Endothelial cell of umbilical vein (primary cell): Measurements from ENCODE around the gene BCAS4. TPM values are rescaled to one million over a fixed set of nuclear protein-coding genes. Genes with fewer than 3 reads are reported as not detected.

Experiments used
- BruUV-seq: library from RNA; stranded (reverse); fragments of 400-500 nt; replicated peaks from 2 replicates; lab custom pipeline; 2021; lab: Mats Ljungman, UMichigan
- CTCF ChIA-PET: fragments of 300-600, 350-600 bp; sonication (Branson Sonifier 250); formaldehyde crosslinking; loops from one replicate; lab custom pipeline; 2021; ENCODE audit warnings: antibody characterized with exemption, inconsistent platforms; lab: Charles Lee
- POLR2A ChIA-PET: fragments of 300-600, 350-600 bp; sonication (Branson Sonifier 250); formaldehyde crosslinking; loops from one replicate; lab custom pipeline; 2021; ENCODE audit warnings: antibody characterized with exemption, inconsistent platforms; lab: Charles Lee
- DNase-seq: peaks from one replicate; pipeline ENCODE4 v3.0.0-alpha.2; 2011; ENCODE audit warnings: low read depth, low spot score
- FAIRE-seq: peaks from 2 replicates; lab custom pipeline; 2011; peaks lifted over from hg19 to GRCh38; lab: Jason Lieb, UNC
- H2AFZ ChIP-seq: 2 replicates; pipeline ENCODE4 v1.6.0; 2012; ENCODE audit warnings: low read depth, low read length, control low read depth, inconsistent platforms
- H3K27ac ChIP-seq: 2 replicates; pipeline ENCODE4 v1.5.1; 2011; ENCODE audit warnings: low read depth, mild to moderate bottlenecking, control low read depth, low read length, moderate library complexity; ENCODE audit not compliant: insufficient read depth
- H3K27me3 ChIP-seq, 2 experiments: 2 replicates each; pipeline versions ENCODE4 v1.6.0 to v1.6.1; 2011; ENCODE audit warnings: low read length in 2 of 2, mixed read lengths in 1 of 2; ENCODE audit not compliant: control insufficient read depth in 2 of 2, insufficient read depth in 2 of 2
- H3K36me3 ChIP-seq, 2 experiments: 2 replicates in 1 of 2; 3 replicates in 1 of 2; pipeline ENCODE4 v1.5.1; 2011; ENCODE audit warnings: low read length in 2 of 2, mild to moderate bottlenecking in 1 of 2, moderate library complexity in 1 of 2; ENCODE audit not compliant: control insufficient read depth in 2 of 2, insufficient read depth in 2 of 2; ENCODE audit errors: extremely low read depth in 1 of 2
- H3K4me1 ChIP-seq: 3 replicates; pipeline ENCODE4 v1.5.1; 2011; ENCODE audit warnings: mild to moderate bottlenecking, low read length; ENCODE audit not compliant: control insufficient read depth, insufficient read depth; ENCODE audit errors: extremely low read depth
- H3K4me2 ChIP-seq: 2 replicates; pipeline ENCODE4 v1.6.1; 2011; ENCODE audit warnings: low read length, control low read depth, mixed read lengths; ENCODE audit not compliant: insufficient read depth
- H3K4me3 ChIP-seq, 3 experiments: fragments of 200-600 bp in 1 of 3; sonication (generic), shearing (Covaris generic) in 1 of 3; replicated peaks in 1 of 3; 2 replicates each; pipeline ENCODE4 v1.5.1; 2011 to 2016; ENCODE audit warnings: control low read depth in 3 of 3, low read length in 3 of 3, mild to moderate bottlenecking in 2 of 3, inconsistent platforms in 1 of 3, low read depth in 1 of 3, moderate library complexity in 1 of 3; ENCODE audit not compliant: insufficient read depth in 1 of 3
- H3K79me2 ChIP-seq: 2 replicates; pipeline ENCODE4 v1.6.0; 2012; ENCODE audit warnings: low read length, inconsistent platforms; ENCODE audit not compliant: control insufficient read depth, insufficient read depth
- H3K9ac ChIP-seq: replicated peaks from 2 replicates; pipeline ENCODE3; 2011; ENCODE audit warnings: low read length, control low read depth; ENCODE audit not compliant: insufficient read depth; ENCODE audit errors: extremely low read depth
- H3K9me1 ChIP-seq: replicated peaks from 3 replicates; pipeline ENCODE4 v1.6.0; 2011; ENCODE audit warnings: mild to moderate bottlenecking, low read length; ENCODE audit not compliant: control insufficient read depth, insufficient read depth; ENCODE audit errors: extremely low read depth
- H3K9me3 ChIP-seq: replicated peaks from 2 replicates; pipeline ENCODE4 v1.5.1; 2012; ENCODE audit warnings: low read length, inconsistent platforms; ENCODE audit not compliant: control insufficient read depth, insufficient read depth
- H4K20me1 ChIP-seq: replicated peaks from 2 replicates; pipeline ENCODE3; 2011; ENCODE audit warnings: mild to moderate bottlenecking, low read length; ENCODE audit not compliant: control insufficient read depth, insufficient read depth; ENCODE audit errors: extremely low read depth
- EZH2 ChIP-seq: IDR thresholded peaks from 2 replicates; pipeline ENCODE4 v1.6.1; 2012; ENCODE audit warnings: borderline replicate concordance, low read depth, mild to moderate bottlenecking, moderate library complexity, low read length, inconsistent platforms; ENCODE audit not compliant: severe bottlenecking
- FOS ChIP-seq: IDR thresholded peaks from 2 replicates; pipeline ENCODE4 v1.6.1; 2011; ENCODE audit warnings: mild to moderate bottlenecking, low read length, moderate library complexity, borderline replicate concordance; ENCODE audit not compliant: insufficient read depth
- GATA2 ChIP-seq: IDR thresholded peaks from 2 replicates; pipeline ENCODE4 v1.7.0; 2011; ENCODE audit warnings: low read depth, mild to moderate bottlenecking, moderate library complexity, mixed read lengths, low read length; ENCODE audit not compliant: insufficient read length, insufficient read depth
- JUN ChIP-seq: IDR thresholded peaks from 2 replicates; pipeline ENCODE4 v1.6.1; 2011; ENCODE audit warnings: borderline replicate concordance, low read depth; ENCODE audit not compliant: insufficient read length, insufficient read depth
- MYC ChIP-seq: IDR thresholded peaks from one replicate; pipeline ENCODE4 v1.6.1; 2011; ENCODE audit warnings: mild to moderate bottlenecking, low read depth, low read length
- POLR2A ChIP-seq: IDR thresholded peaks from 2 replicates; pipeline ENCODE4 v1.6.1; 2012; ENCODE audit warnings: low read depth, mild to moderate bottlenecking, control low read depth, low read length
- POLR2AphosphoS5 ChIP-seq: IDR thresholded peaks from 2 replicates; pipeline ENCODE4 v1.6.1; 2012; ENCODE audit warnings: low read depth, mild to moderate bottlenecking, control low read depth, low read length, moderate library complexity; ENCODE audit not compliant: insufficient read depth
- dilution Hi-C: fragments of 300-500 bp; cut with MboI; formaldehyde crosslinking; loops from one replicate; pipeline ENCODE4 v1.15.0; 2019; ENCODE audit warnings: low sequenced_read_pairs; ENCODE audit not compliant: extremely low pct_ligation_motif_present
- intact Hi-C: fragments of 100-400 bp; cut with micrococcal nuclease; formaldehyde crosslinking; loops from one replicate; pipeline ENCODE4 v1.10.0; 2022
- polyA plus RNA-seq, 4 experiments: library from polyadenylated mRNA; depleted of rRNA in 3 of 4; stranded (reverse) in 3 of 4; unstranded in 1 of 4; fragments of >200 nt; gene quantifications; 2 replicates each; pipeline versions ENCODE4 v1.2.1 to v1.2.3, GENCODE V29; 2011 to 2012; ENCODE audit warnings: missing spikeins in 1 of 4
- total RNA-seq: library from RNA; stranded (reverse); gene quantifications from 2 replicates; pipeline ENCODE4 v1.2.3, GENCODE V29; 2021
- TF ChIP-seq, protein P1 (sequence below), 2 donors: IDR thresholded peaks; 1 replicate in 1 of 2; 2 replicates in 1 of 2; pipeline ENCODE4 v1.5.1; 2011; ENCODE audit warnings: low read length in 2 of 2, mild to moderate bottlenecking in 2 of 2, moderate library complexity in 2 of 2, control low read depth in 1 of 2, inconsistent platforms in 1 of 2, low read depth in 1 of 2; ENCODE audit not compliant: insufficient read depth in 1 of 2; ENCODE audit errors: extremely low read depth in 1 of 2
- TF ChIP-seq, protein P2 (sequence below): IDR thresholded peaks from 2 replicates; pipeline ENCODE4 v1.6.1; 2011; ENCODE audit not compliant: insufficient read depth, insufficient read length

Gene BCAS4
- total and polyA plus RNA-seq, 2 donors (not counting 3 experiments of a cell fraction or from before 2014, with no cell fraction given), result 1.0 to 1.5 TPM

DNA sequence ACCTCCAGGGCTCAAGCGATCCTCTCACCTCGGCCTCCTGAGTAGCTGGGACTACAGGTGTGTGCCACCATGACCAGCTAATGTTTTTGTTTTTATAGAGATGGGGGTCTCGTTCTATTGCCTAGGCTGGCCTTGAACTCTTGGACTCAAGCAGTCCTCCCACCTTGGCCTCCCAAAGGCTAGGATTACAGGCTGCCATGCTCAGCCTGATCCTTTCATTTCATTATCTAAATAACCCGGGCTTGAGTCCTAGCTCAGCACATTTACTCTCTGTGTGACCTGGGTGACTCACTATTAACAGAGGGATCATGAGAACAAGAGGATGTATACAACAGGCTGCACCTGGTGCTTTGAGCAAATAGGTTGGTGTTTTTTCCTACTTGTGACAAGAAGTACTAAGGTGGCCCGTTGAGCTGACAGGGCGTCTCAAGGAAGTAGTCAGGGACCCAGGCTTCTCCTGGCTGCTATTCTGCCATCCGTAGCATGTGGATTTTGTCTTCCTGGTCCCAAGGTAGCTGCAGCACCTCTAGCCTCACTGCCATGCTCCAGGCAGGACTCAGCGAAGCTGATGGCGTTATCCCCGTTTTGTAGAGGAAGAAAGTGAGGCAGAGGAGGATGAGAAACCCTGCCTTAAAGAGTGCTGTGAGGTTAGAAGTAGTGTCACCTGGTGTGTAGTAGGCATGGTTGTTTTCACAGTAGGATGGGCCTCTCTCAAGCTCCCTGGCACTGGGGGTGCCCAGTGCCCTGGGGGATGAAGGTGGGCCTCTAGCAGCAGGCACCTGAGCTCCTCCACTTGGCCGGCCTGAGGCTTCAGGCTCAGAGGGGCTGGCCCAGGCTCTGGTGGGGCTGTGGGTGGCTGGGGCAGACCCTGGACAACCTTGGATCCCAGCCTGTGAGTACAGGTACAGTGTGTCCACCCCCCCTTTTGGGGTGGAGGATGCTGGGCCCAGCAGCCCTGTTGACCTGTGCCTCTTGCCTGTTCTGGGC is 73.9 kb downstream of the BCAS4 start:
- TF ChIP-seq POLR2A (no peak), POLR2AphosphoS5 (no peak), FOS (no peak), MYC (no peak), EZH2 (no peak), JUN (no peak), GATA2 (no peak)
- TF ChIP-seq, protein P1, sequence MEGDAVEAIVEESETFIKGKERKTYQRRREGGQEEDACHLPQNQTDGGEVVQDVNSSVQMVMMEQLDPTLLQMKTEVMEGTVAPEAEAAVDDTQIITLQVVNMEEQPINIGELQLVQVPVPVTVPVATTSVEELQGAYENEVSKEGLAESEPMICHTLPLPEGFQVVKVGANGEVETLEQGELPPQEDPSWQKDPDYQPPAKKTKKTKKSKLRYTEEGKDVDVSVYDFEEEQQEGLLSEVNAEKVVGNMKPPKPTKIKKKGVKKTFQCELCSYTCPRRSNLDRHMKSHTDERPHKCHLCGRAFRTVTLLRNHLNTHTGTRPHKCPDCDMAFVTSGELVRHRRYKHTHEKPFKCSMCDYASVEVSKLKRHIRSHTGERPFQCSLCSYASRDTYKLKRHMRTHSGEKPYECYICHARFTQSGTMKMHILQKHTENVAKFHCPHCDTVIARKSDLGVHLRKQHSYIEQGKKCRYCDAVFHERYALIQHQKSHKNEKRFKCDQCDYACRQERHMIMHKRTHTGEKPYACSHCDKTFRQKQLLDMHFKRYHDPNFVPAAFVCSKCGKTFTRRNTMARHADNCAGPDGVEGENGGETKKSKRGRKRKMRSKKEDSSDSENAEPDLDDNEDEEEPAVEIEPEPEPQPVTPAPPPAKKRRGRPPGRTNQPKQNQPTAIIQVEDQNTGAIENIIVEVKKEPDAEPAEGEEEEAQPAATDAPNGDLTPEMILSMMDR (IDR thresholded peaks at IDR 0.05; ENCODE audit: extremely low read depth in 1 of 2, insufficient read depth in 1 of 2, low read depth in 1 of 2, low read length in 2 of 2), result no peak
- TF ChIP-seq, protein P2, sequence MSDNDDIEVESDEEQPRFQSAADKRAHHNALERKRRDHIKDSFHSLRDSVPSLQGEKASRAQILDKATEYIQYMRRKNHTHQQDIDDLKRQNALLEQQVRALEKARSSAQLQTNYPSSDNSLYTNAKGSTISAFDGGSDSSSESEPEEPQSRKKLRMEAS, result no peak
- H3K9ac ChIP-seq, result no peak overlapping the region
- H3K9me3 ChIP-seq, result no peaks in the 10 kb centered on the region
- ChIA-PET CTCF (interaction anchor here (1.2 to 2.6 kb wide), 3 partner anchors 10 to 74 kb away, joined by 3 to 8 read pairs (median 4); partner anchors contain the start of gene BCAS4), POLR2A (no interaction called here)
- H3K9me1 ChIP-seq, result no peaks in the 10 kb centered on the region
- no peak for DNase-seq
- no peak overlapping the region for H3K4me2 ChIP-seq
- H3K4me3 ChIP-seq, result no peak overlapping the region
- no peak overlapping the region for H3K27ac ChIP-seq
- H4K20me1 ChIP-seq, result no peaks in the 10 kb centered on the region
- H2AFZ ChIP-seq, result no peak overlapping the region
- FAIRE-seq, result no peak
- H3K79me2 ChIP-seq, result no peaks in the 10 kb centered on the region
- intact Hi-C loops (no loop called here), dilution Hi-C loops (no loop called here)
- no TSS peak for BruUV-seq
- H3K27me3 ChIP-seq, result no peaks in the 10 kb centered on the region
- no peaks in the 10 kb centered on the region for H3K4me1 ChIP-seq
- no peaks in the 10 kb centered on the region for H3K36me3 ChIP-seq
